ENCODE results near the gene RFT1.

RFT1 gene

GRCh38 chr3:53147151-53147902, 17.1 kb upstream of the RFT1 start:
- no peak for DNase-seq (ENCODE audit: low read depth)
- TF ChIP-seq CTCF (IDR thresholded peaks at IDR 0.05; ENCODE audit: control insufficient read depth, extremely low read depth, insufficient read depth): no peak
- H3K4me3 ChIP-seq (ENCODE audit: low read depth, low read length): no peak overlapping the region

GRCh38 chr3:53146319-53146891, 16.2 kb upstream of the RFT1 start:
- no peak for DNase-seq (ENCODE audit: low read depth)
- no peak overlapping the region for H3K4me3 ChIP-seq (ENCODE audit: low read depth, low read length)
- TF ChIP-seq CTCF (IDR thresholded peaks at IDR 0.05; ENCODE audit: control insufficient read depth, extremely low read depth, insufficient read depth): no peak

- TF ChIP-seq CTCF (IDR thresholded peaks at IDR 0.05; ENCODE audit: control insufficient read depth, extremely low read depth, insufficient read depth): no peak
- peak; percentile 44 for DNase-seq (ENCODE audit: low read depth)
- H3K4me3 ChIP-seq (ENCODE audit: low read depth, low read length): no peak overlapping the region
Observed at GRCh38 chr3:53145713-53146080, 15.5 kb upstream of the RFT1 start.

- peak; percentile 97 for DNase-seq (ENCODE audit: low read depth)
- no peak for TF ChIP-seq CTCF (IDR thresholded peaks at IDR 0.05; ENCODE audit: control insufficient read depth, extremely low read depth, insufficient read depth)
- H3K4me3 ChIP-seq (ENCODE audit: low read depth, low read length): no peak overlapping the region
Observed at GRCh38 chr3:53144862-53145712, 14.9 kb upstream of the RFT1 start.

GRCh38 chr3:53144446-53144845, 14.2 kb upstream of the RFT1 start:
- no peak for TF ChIP-seq CTCF (IDR thresholded peaks at IDR 0.05; ENCODE audit: control insufficient read depth, extremely low read depth, insufficient read depth)
- H3K4me3 ChIP-seq (ENCODE audit: low read depth, low read length): no peak overlapping the region
- no peak for DNase-seq (ENCODE audit: low read depth)

GRCh38 chr3:53142986-53143385, 12.8 kb upstream of the RFT1 start:
- DNase-seq (ENCODE audit: low read depth): no peak
- no peak for TF ChIP-seq CTCF (IDR thresholded peaks at IDR 0.05; ENCODE audit: control insufficient read depth, extremely low read depth, insufficient read depth)
- H3K4me3 ChIP-seq (ENCODE audit: low read depth, low read length): no peak overlapping the region

All from LNCaP clone FGC (cell line).